Cardiac septum (tissue), 1 donor: ENCODE results near the gene TNK1. TPM values are rescaled to one million over a fixed set of nuclear protein-coding genes. Genes with fewer than 3 reads are reported as not detected.

Experiments used
- DNase-seq: peaks from one replicate; pipeline ENCODE4 v3.0.0-alpha.2; 2020; ENCODE audit warnings: low spot score
- intact Hi-C: fragments of 100-400 bp; cut with DNase I; formaldehyde crosslinking; loops from one replicate; pipeline ENCODE4 v1.14.0; 2022
- total RNA-seq: library from RNA; stranded (reverse); fragmentation: NEBNext Ultra II Directional; extraction: Animal tissue kit (Norgen Biotek cat#: 25700); gene quantifications from one replicate; pipeline ENCODE4 v1.2.1, GENCODE V29; 2021
- donor health status: DM: no; HTN: no; CAD: no.

The TNK1 gene
- total RNA-seq, 1 donor from 2014 or later = 2.0 TPM

DNA sequence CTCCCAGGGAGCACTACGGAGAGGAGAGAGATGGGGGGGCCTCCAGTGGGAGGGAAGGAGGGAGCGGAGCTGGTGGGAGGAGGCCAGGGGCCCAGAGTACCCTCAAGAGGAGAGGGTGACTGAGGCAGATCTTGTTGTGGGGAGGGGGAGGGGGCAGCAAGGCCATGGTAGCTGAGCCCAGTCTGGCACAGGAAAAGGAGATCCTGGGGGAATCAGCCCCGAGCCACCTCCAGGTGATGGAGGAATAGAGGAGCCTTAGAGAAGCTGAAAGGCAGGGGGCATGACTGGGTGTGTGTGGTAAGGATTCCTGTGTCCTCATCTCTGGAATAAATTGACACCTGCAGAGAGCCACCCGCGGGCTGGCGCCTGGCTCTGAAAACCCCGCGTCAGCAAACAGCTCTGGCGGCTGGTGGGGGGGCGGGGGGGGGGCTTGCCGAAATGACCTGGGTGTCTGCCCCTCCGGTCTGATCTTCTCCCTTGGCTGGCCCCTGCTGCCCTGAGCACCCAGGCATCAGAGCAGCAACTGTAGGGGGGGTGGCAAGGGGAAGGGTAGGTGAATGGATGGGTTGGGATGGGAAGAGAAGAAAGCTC is 25.4 kb downstream of the TNK1 start:
- intact Hi-C loops = no loop called here
- no peak for DNase-seq

DNA sequence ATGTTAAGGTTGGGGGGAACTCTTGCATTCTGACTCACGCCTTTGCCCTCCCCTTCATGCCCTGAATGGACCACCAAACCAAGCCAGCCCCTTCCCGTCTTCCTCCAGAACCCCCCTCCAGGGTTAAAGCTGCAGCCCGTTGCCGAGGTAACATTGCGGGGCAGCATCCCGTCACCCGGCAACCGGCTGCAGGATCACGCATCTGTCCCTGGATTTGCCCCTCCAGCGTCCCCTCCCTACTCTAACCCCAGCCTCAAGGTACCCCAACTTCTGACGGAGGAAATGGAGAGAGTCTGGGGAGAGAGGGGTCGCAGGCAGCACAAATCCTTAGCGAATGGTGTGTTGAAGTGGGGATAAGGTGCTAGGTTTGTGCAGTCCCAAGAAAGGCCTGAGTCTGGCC is 26.2 kb downstream of the TNK1 start:
- intact Hi-C loops = no loop called here
- no peak for DNase-seq

DNA sequence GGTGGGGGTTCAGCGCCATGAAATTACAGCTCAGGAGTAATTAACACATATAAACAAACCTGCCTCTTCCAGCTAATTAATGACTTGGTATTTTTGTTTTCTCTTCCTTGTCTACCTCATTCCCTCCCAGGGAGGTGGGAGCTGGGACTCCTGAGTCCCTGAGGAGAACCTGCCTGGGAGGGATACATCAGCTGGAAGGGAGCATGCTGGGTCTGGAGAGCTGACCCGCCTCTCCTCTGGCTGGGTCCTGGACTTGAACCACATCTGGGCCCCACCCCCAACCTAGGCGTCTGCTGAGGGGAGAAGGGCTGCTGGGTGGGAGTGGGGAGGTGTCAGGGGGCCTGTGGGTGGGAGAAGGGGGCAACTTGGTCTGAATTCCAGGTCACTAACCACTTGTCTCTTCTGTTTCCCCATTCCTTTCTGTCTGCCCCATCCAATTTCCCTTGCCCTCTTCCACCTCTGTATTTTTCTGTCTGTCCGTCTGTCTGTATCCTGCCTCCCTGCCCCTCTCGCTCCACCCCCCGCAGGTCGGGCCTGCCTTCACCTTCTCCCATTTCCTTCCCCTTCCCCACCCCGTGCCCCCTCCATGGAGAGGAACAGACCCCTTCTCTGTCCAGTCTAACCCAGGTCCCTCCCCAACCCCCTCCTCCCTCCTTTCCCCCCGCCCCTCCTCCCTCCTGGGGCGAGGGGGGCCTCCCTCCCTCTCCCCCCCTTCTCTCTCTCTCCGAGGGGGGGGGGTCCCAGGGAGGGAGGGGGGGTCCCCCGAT is 26.8 kb downstream of the TNK1 start, which contains the start of gene NLGN2:
TSS of gene NLGN2 (plus strand) at position 361 of the 767 bp plus-strand sequence. CDS start 411 bp downstream, outside the sequence.
- no peak for DNase-seq
- intact Hi-C loops = no loop called here

DNA sequence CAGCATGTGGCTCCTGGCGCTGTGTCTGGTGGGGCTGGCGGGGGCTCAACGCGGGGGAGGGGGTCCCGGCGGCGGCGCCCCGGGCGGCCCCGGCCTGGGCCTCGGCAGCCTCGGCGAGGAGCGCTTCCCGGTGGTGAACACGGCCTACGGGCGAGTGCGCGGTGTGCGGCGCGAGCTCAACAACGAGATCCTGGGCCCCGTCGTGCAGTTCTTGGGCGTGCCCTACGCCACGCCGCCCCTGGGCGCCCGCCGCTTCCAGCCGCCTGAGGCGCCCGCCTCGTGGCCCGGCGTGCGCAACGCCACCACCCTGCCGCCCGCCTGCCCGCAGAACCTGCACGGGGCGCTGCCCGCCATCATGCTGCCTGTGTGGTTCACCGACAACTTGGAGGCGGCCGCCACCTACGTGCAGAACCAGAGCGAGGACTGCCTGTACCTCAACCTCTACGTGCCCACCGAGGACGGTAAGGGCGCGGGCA is 27.4 kb downstream of the TNK1 start:
- intact Hi-C loops = no loop called here
- DNase-seq = no peak

DNA sequence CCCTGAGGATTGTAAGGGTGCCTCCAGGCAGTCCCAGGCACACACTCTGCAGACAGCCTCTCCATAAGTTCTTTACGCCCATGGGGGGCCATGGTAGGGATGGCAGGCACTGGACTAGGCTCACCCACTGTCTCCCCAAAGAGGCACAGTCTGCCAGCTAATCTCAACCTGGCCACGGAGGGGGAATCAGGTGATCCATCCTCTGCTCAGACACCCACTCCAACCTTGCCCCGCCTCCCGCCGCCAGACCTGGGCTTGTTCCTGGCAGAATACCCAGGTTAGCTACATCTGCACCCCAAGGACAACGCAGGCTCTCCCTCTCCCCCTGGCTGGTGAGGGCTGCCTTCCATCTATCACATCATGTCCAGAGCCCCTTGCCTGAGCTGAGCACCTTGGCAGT is 28.0 kb downstream of the TNK1 start:
- intact Hi-C loops = no loop called here

DNA sequence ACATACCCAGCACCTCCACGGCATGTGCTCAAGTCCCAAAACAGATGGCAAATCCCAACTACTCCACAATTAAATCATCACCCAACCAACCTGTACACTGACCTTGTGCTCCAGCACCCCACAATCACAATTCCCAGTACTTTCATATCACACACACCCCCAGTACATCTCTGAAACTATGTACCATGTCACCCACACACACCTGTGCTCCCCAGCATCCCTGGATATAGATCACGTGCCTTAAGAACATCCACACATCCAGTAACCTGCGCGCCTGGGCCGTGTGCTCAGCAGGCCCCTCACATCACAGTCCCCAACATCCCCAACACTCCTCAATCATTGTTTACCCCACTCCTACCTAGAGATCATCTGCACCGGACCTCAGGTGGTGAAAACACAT is 28.8 kb downstream of the TNK1 start:
- DNase-seq = no peak
- intact Hi-C loops = no loop called here

More for the DNA sequence above, 28.0 kb downstream of the TNK1 start:
- no peak for DNase-seq

DNA sequence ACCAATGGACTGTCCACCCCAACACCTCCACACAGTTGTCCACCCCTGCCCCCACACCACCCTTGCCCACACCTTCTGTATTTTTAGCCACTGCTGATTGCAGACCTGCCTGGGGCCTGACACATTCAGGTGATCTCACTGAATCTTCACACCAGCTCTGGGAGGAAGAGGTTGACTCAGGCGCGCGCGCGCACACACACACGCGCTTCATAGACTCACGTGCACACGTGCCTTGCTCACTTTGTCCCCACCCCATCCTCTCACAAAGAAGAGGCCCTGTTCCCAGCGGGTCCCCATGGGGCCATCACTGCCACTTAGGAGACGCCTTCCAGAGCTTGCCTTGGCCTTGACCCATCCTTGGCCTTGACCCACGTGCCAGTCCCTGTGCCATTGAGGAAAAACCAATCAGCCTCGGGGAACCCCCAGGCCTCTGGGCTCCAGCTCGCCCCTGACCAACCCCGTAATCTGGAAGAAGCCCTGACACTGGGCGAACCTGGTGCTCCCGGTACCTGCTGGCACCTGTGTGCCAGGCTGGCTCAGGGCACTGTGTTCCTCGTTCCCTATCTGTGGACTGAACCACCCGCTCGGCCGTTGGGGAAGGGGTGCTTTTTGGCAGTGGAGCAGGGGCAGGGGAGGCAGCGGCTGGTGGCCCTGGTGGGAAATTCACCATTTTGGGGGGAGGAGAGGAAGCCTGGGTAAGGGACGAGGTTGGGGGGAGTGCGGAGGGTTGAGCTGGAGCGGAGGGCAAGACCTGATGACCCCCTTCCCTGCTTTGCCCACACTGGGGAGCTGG is 29.9 kb downstream of the TNK1 start:
- intact Hi-C loops = no loop called here
- no peak for DNase-seq

DNA sequence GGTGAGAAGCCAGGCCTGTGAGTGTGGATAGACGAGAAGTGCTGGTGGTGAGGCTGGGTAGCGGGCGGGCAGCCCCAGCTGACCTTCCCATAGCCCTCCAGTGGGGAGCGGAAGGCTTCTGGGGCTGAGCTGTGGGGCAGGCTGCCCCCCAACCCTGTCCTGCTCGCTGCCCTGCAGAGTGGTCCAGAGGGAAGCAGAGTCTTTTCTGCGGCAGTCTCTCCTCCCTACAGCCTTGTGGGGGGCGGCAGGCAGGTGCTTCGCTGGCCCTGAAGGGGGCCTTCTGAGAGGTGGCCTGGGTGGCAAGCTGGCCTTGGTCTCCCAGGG is 30.5 kb downstream of the TNK1 start:
- intact Hi-C loops = no loop called here
- no peak for DNase-seq

DNA sequence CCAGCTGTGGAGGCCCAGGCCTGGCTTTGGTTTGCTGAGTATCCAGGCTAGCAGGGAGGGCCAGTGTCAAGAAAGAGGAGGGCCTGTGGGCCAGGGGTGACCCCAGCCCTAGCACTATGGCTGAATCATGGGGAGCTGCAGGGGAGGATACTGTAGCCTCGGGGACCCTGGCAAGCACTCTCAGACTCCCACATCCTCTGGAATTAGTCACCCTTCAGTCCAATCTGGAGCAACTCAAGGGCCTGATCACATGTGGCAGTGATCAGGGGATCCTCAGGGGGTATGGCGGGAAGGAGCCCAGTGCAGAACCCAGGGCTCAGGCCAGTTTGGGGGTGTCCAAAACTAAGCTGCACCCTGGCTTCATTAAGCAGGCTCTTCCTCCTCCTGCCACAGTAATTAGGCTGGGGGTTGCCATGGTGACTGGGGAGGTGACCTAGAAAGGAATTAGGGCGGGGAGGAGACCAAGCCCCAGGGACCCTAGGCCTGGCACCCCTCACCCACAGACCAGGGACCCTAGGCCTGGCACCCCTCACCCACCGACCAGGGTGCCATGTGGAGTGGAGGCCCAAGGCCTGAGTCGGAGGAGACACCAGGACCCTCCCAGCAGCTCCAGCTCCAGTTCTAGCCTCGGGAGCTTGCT is 32.6 kb downstream of the TNK1 start:
- no peak for DNase-seq
- intact Hi-C loops = no loop called here

DNA sequence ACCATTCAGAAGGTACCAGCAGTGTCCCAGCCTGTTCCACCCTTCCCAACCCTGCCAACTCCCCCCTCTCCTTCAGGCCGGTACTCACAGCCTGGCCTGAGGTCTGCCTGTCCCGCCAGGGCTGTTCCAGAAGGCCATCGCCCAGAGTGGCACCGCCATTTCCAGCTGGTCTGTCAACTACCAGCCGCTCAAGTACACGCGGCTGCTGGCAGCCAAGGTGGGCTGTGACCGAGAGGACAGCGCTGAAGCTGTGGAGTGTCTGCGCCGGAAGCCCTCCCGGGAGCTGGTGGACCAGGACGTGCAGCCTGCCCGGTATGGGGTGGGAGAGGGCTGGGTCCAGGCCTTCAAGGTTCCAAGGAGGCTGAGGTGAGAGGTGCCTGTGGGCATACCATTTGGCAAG is 33.9 kb downstream of the TNK1 start:
- DNase-seq = no peak
- intact Hi-C loops = no loop called here

DNA sequence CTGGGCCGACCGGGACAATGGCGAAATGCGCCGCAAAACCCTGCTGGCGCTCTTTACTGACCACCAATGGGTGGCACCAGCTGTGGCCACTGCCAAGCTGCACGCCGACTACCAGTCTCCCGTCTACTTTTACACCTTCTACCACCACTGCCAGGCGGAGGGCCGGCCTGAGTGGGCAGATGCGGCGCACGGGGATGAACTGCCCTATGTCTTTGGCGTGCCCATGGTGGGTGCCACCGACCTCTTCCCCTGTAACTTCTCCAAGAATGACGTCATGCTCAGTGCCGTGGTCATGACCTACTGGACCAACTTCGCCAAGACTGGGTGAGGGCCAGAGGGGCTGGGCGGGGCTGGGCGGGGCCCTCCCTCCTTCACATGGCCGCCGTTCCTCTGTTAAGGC is 34.9 kb downstream of the TNK1 start:
- no peak for DNase-seq
- intact Hi-C loops = no loop called here

DNA sequence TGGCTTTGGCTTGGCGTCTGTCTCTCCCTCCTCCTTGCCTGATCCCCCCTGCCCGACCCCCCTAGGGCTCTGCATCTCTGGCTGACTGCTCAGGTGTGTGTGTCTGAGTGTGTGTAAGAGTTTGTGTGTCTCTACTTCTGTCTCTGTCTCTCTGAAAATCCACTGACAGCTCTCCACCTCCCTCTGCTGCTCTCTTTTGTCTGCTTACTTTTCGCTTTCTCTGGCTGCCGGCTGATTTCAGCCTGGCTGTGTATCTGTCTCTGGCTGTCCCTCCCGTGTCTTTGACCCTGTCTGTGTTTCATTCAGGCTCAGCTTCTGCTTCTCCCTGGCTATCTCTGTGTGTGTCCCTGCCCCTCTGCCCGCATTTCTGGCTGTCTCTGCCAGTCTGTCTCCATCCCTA is 35.4 kb downstream of the TNK1 start:
- no peak for DNase-seq
- intact Hi-C loops = no loop called here

DNA sequence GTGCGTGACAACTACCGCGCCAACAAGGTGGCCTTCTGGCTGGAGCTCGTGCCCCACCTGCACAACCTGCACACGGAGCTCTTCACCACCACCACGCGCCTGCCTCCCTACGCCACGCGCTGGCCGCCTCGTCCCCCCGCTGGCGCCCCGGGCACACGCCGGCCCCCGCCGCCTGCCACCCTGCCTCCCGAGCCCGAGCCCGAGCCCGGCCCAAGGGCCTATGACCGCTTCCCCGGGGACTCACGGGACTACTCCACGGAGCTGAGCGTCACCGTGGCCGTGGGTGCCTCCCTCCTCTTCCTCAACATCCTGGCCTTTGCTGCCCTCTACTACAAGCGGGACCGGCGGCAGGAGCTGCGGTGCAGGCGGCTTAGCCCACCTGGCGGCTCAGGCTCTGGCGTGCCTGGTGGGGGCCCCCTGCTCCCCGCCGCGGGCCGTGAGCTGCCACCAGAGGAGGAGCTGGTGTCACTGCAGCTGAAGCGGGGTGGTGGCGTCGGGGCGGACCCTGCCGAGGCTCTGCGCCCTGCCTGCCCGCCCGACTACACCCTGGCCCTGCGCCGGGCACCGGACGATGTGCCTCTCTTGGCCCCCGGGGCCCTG is 36.3 kb downstream of the TNK1 start:
- intact Hi-C loops = no loop called here
- DNase-seq = no peak

DNA sequence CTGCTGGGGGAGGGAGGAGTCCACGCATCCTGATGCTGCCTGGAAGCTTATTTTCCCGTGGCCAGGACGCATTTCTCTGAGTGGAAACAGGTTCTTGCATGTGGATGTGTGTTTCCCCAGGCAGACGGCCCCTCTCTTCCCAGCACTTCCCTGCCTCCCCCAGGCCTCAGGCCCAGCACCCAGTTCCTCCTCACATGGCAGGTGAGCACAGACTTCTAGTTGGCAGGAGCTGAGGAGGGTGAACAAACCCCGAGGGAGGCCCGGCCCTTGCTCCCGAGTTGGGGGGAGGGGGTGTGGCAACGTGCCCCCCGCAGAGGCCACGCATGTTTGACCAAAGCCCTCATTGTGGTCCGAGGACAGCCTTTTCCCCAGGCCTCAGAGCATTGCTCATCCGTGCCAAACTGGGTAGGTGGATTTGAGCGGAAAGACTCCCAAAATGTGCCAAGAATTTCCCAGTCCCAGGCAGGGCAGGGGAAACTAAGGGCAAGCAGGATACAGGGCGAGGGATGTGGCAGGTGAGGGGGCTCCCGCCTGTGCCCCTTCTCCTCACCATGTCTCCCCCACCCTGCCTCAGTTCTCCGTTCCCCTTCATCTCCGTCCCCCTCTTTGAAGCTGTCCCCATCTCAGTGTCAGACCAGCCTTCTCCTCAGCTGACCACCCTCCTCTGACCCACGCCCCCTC is 37.7 kb downstream of the TNK1 start:
- DNase-seq = no peak
- intact Hi-C loops = no loop called here

DNA sequence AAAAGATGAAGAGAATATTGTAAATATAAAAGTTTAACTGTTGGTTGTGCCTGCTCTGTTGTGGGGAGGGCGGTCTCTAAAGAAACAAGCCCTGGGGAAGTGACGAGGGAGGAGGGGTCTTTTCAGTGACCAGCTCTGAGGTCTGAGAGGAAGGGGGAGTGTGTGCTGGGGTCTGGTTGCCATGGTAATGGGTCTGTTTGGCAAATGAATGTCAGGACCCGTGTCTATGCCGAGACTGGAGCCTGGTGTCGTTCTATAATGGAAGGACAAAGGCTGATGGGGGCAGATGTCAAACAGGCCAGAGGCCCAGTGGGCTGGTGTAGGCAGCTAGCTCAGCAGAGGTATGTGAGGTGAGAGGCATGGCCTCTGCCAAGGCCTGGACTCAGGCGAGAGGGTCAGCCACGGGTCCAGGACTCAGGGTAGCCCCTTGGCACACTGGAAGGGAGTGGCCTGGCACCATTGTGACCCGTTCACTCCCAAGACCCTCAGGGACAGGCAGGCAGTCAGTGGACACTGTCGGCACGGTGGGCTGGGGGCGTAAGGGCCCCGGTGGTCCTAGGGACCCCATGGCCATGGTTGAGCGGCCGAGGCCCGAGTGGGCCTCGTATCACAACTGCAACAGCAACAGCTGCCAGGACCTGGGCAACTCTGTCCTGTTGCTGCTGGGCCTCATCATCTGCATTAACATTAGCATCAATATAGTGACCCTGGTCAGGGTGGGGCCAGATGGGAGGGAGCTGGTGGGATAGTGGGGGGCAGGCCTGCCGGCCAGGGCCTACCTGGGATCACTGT is 39.1 kb downstream of the TNK1 start, which contains the start of gene SPEM1:
TSS of gene SPEM1 (plus strand) at position 506 of the 792 bp plus-strand sequence. CDS start at position 567, 61 bp downstream.
- intact Hi-C loops = no loop called here
- DNase-seq = no peak

DNA sequence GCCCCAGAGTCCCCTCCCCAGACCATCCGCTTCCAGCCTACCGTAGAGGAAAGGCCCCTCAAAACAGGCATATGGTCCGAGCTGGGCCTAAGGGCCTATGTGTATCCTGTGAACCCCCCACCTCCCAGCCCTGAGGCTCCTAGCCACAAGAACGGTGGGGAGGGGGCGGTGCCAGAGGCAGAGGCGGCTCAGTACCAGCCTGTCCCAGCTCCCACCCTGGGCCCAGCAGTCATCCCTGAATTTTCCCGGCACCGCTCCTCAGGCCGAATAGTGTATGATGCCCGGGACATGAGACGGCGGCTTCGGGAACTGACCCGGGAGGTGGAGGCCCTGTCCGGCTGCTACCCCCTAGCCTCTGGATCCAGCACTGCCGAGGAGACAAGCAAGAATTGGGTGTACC is 40.3 kb downstream of the TNK1 start:
- no peak for DNase-seq
- intact Hi-C loops = no loop called here

DNA sequence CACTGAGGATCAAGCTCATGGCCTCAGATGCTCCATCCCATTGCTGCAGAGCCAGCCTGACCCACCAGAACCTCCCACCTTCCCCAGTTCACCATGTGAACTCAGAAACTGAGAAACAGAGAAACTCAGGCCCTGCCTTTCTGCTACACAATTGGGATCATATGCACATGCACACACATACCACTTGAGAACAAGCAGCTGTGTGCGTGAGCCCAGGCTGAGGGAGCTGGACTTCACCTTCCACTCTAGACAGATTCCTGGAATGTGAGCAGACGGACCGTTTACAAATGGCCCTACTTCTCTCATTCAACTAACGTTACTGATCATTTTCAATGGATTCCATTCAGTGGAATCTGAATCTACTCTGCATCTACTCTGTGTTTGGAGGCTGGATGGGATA is 42.8 kb downstream of the TNK1 start:
- intact Hi-C loops = no loop called here
- DNase-seq = no peak

DNA sequence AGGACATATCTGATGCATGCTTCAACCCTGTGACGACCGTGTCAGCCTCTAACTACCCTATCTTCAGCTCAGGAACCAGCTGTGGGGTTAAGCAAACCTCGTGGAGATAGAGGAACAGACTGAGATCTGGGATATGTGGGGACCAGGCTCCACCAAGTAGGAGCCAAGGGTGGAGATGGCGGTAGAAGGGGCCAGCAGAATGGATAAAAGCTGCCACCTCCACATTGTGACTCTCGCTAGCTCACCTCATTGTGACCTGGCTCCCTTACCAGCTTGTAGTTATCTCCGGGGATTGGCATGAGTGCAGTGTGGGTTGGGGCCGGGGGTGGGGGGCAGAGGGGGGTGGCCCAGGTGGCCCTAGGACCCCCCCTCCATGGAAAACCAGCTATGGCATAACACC is 44.4 kb downstream of the TNK1 start, which contains the start of gene SPEM2:
TSS of gene SPEM2 (plus strand) at position 301 of the 400 bp plus-strand sequence. CDS start at position 374, 73 bp downstream.
- no peak for DNase-seq
- intact Hi-C loops = no loop called here
